GM23248 (cell line): ENCODE measurements around the gene LTO1.

Experiments
- EZH2 ChIP-seq: fragments of 200-600 bp; sonication (generic); IDR thresholded peaks from 2 replicates; pipeline ENCODE4 v1.6.1; 2018; ENCODE audit warnings: antibody characterized with exemption, mild to moderate bottlenecking; ENCODE audit not compliant: insufficient read depth, poor library complexity, severe bottlenecking
- EZH2phosphoT487 ChIP-seq: fragments of 200-600 bp; sonication (generic); IDR thresholded peaks from 2 replicates; pipeline ENCODE4 v1.6.1; 2018; ENCODE audit warnings: antibody characterized with exemption, moderate library complexity, mild to moderate bottlenecking, low read depth; ENCODE audit not compliant: insufficient read depth

- TF ChIP-seq EZH2phosphoT487 (no peak), EZH2 (no peak)
These were observed 20.3 kb downstream of the LTO1 start for GRCh38 chr11:69654660-69655478.
